SK-N-MC (cell line): ENCODE measurements around the gene RMND5A.

Experiments
- EZH2 ChIP-seq: fragments of 200-600 bp; sonication (generic); IDR thresholded peaks from one replicate; pipeline ENCODE4 v1.6.1; 2017; ENCODE audit warnings: antibody characterized with exemption
- FOXP2 ChIP-seq: optimal IDR thresholded peaks from 2 replicates; pipeline ENCODE3; 2011; ENCODE audit warnings: mild to moderate bottlenecking, moderate library complexity; ENCODE audit not compliant: insufficient read depth; ENCODE audit errors: extremely low read length, control extremely low read depth
- POLR2AphosphoS5 ChIP-seq: IDR thresholded peaks from 2 replicates; pipeline ENCODE4 v1.6.1; 2012; ENCODE audit warnings: mild to moderate bottlenecking, low read depth, low read length, borderline replicate concordance

DNA sequence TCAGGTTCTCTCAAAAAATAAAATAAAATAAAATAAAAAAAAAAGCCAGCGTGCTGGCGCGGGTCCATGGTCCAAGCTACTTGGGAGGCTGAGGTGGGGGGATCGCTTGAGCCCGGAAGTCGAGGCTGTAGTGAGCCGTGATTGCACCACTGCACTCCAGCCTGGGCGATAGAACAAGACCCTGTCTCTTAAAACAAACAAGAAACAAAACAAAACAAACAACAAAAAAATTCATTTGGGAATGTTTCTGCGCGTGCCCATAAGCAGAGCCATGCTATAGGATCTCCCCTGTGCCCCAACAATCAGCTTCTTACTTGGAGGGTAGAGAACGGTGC, 87.0 kb downstream of the RMND5A start:
- TF ChIP-seq POLR2AphosphoS5 (no peak), EZH2 (no peak), FOXP2 (no peak)
